Measurements from ENCODE around the gene STAT4.
A peak's percentile ranks its signal among the peaks of the same experiment; 100 is the strongest.

Gene STAT4

DNA sequence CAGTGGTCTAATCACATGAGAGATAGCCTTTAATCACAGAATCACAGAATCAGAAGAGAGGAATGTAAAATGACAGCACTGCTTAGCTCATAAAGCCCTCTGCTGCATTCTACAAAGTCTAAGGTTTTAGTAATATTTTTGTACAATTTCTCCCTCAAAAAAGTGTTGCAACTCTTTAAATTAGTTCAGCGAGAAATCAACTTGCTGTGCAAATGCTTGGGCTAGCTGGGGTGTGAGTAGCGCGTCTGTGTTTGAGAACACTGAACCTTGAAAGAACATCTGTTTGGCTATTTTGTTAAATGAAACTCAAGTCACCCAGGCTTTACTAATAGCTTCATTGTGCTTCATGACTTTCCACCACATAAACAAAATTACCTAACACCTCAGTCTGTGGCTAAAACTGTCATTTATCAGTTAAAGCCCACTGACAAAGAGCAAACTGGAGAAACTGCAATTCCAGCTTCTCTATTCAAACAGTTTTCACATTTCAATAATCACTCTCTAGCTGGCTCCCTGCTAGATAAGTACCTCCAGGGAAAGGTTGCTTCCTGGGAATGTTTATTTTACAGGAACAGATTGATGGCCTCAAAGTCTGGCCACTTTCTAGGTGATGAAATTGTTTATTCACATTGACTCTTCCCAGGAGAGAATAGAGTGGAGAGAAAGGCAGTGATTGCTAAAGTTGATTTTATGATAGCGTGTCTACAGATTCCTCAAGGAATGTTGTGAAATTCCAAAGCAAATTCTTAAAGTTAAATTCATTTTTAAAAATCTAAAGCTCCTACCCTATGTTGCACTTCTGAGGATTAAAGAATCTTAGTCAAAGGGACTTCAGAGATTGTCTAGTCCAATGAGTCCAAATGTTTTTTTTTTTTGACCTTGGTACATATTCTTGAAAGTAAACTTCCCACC, 100.8 kb downstream of the STAT4 start:
- DNase-seq = no peak

DNA sequence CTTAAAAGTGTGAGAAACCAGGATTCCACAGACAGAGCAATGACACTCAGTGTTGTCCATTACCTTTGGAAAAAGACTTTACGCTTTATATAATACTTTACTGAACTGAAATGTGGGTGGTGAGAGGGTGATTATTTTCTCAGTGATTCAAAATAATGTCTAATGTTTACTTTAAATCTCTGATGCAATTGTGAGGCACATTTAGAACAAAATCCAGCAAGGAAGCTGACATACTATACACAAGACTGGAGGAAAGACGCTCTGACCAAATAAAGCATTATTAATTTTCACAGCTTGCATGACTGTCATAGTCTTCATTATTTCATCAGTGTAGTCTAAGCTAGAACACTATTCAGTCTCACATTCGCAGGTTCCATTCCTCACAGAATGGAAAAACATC, 102.7 kb downstream of the STAT4 start:
- DNase-seq = no peak

DNA sequence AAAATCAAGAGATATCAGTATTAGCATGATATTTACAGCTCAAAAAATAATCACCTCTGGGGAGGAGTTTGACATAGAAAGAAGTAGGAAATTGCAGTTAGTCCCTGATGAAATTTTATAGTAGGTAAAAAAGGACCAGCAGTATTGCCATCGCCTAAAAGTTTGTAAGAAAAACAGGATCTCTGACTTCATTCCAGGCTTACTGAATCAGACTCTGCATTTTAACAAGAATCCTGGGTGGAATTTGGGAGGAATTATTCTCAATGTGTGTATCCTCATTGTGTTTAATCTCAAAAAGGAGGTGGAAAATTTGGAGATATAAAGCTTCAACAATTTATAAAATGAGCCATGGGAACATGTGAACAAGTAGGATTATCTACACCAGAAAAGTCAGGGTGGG, 105.7 kb downstream of the STAT4 start:
- DNase-seq = no peak

DNA sequence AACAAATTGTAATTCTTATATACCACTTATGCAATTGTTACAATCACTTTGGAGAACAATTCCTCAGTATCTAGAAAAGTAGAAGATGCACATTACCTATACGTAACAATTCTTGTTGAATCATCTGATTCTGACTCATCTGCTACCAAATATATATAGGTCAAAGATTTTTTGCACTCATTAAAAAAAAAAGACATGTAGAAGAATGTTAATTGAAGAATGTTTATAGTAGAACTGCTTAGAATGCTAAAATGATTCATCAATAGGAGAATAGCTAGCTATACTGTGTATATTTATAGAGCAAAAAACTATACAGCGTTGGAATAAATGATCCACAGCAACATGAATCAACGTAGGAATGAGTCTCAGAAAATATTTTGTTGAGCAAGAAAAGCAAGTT, 107.4 kb downstream of the STAT4 start:
- no peak for DNase-seq

DNA sequence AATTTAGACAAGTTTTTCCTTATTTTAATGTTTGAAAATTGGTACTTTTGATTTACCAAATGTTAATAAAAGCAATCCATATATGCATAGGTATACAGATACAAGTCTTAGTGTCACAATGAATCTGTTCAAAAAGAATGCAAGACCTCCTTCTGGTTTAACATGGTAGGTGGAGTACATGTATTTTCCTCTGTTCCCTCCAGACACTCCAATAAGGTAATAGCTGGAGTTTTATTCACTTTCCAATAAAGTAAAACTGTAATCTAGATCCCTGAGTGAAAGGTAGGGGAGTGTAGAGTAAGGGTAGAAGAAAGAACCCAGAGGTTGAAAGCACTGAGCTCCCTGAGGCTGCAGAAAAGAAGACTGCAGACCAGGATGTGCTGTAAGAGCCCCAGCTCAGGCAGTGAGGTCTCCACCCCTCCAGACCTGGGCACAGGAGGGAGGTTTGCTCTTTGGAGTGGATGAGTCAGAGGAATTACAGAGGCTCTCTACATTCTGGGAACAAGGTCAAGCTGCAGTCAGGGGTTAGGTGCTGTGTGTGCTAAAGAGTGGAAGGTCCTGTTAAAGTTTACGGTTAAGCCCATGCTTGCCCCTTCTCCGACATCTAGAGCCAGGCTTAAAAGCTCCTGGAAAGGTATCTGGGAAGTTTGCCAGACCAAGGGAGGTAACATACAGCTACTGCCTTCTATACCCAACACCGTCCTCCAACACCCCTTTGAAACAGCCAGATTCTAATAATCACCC, 109.2 kb downstream of the STAT4 start:
- no peak for DNase-seq

DNA sequence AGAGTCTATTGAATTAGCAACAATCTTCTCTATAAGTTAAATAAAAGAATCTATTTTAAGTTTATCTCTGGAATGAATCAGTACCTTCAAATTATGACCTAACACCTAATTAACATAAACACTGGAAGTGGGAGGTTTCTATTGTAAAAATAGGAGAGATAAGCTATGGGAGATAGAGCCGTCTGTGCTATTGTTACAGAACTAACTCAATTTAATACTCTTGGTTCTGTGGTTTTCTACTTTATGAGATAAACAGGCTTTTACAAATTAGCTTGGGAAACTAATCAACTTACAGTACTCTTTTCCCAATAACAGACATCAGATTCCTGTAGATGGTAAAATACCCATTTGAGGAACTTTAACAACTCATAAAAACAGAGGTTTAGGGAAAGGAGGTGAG, 111.2 kb downstream of the STAT4 start:
- no peak for DNase-seq

DNA sequence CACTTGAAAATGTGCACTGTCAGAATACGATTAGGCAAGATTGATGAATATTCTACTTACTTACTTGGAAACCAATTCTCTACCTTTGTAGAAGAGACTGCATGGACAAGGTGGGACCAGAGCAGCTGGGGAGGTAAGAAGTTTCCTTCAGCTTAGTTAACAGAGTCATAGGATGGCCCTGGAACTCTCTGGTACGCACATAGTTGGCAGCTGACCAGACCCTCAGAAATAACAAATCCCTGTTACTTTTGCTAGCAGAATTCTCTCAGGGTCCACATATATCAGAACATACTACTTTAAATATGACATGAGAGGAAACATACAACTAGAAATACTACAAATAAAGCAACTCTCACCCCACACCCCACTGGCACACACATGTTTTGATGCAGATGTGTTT, 112.1 kb downstream of the STAT4 start:
- DNase-seq = no peak

DNA sequence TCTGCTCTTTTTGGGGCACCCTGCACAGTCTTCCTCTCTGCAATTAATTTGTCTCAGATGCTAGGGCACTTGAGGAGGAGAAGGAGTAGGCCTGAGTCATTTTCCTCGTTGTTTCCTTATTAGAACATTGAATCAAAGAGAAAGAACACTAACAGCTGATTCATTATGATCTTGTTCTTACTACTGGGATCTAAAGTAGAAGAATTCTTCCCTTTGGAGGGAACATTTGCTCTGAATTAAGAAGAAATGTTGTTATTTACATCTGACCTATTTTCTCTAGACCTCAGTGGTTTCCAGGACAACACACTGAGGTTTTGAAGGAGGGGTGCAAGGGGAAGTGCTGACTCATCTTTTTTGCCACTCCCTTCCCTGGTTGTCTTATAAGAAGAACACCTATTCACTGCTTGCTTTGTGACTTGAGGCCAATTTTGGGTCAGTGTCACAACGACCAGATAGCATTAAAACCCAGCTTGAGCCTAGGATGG, 112.5 kb downstream of the STAT4 start:
- peak in 1 of 56 donors; percentile 1 for DNase-seq

DNA sequence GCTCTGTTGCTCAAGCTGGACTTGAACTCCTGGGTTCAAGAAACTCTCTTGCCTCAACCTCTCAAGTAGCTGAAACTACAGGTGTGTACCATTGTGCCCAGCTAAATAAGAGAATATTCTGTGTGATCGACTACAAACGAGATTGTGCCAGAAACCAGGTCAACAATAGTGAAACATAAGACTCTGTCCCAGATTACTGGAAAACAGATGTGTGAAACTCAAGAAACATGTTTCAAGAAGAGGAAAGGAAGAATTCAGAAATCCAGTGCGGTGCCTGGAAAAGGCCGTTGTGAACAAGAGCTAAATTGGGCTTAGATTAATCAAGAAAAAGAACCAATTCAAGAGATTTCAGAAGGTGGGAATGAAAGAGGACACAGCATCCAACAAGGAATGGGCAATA, 113.4 kb downstream of the STAT4 start:
- no peak for DNase-seq

DNA sequence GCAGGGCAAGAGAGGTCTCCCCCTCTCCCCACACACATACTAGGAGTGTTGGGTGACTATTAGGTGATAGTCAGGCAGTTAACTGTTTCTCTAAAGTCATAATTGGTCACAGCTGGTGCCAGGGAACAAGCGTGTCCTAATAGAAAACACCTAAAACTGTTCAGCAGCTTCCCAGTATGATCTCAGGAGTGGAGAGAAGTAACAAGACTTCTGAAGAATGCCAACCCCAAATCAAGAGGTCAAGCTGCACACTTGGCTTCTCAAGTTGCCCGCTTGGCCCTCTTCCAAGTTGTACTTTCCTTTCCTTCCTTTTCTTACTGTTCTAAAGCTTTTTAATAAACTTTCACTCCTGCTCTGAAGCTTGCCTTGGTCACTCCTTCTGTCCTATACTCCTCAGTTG, 114.4 kb downstream of the STAT4 start:
- no peak for DNase-seq

DNA sequence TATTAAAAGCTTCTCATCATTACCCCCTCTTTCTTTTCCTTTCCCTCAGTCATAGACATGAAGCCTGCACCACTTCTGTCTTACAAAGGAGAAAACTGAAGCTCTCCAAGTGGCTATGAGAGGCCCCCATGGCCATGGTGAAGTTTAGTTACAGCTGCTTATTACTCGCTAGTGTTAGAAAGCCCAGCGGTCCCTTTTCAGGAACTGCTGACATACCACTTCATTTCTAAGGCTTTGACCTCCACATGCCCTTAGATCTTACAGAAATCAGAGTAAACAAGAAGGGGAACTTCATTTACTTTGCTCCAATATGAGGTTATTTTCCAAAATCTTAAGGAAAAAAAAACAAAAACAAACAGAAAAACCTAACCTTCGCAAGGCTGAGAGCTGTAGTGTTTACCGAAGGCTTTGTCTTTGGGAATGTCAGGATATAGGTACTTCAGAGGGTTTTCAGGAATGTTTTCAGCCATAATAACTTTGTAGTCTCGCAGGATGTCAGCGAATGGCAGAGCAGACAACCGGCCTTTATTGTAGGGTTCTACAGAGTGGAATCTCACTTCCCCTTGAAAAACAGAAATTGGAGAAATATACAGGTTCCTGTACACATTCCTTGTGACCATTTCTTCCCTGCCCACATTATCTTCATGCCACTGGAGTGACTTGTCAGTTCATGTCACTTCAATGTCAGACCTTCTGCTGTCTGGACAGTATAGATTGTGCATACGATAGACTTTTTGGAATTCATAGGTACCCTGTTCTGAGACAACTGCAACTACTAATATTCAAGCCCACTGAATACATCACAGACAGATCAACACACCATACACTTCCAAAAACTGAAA, 118.0 kb downstream of the STAT4 start:
- no peak for DNase-seq

DNA sequence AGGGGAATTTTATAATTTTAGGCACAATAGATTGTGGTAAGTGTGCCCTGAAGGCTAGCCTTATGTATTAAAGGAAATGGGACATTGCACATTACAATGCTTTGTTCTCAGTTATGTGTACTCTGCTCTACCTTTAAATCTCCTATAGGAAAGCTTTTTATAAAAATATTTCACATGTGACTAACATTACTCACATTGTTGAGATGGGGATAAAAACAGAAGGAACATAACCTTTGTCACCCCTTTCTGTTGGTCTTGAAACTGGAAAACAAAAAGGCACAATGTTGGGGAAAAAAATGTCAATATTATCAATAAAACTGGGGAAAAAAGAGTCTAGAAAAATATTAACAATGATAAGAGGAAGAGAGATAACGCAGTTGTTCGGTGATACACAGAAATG, 119.5 kb downstream of the STAT4 start:
- DNase-seq = no peak

DNA sequence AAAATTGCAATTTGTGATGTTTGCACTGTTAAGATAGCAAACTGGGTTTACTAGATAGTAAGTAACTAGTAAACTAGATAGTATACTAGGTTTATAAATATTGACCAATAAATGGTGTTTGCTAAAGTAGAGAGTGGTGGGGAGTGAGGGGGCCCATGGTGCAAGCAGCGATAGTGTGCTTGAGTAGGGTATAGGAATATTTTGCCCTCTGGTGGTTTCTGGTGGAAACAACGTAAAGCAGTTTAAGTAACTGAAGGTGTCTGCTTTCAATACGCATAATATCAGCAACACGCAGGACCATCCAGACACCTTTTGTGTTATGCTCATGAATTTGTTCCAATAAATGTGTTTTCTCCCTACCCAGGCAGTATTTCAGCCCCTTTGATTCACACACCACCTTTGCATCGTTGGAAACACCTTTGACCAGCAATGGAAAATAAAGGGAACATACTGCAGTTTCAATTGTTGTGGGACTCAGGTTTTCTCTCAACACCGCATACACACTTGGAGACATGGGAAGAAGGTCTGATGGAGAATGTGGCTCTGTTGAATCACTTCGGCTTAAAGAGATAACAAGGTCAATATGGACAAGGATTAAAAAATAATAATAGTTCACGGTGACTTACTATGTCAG, 120.2 kb downstream of the STAT4 start:
- DNase-seq = no peak

DNA sequence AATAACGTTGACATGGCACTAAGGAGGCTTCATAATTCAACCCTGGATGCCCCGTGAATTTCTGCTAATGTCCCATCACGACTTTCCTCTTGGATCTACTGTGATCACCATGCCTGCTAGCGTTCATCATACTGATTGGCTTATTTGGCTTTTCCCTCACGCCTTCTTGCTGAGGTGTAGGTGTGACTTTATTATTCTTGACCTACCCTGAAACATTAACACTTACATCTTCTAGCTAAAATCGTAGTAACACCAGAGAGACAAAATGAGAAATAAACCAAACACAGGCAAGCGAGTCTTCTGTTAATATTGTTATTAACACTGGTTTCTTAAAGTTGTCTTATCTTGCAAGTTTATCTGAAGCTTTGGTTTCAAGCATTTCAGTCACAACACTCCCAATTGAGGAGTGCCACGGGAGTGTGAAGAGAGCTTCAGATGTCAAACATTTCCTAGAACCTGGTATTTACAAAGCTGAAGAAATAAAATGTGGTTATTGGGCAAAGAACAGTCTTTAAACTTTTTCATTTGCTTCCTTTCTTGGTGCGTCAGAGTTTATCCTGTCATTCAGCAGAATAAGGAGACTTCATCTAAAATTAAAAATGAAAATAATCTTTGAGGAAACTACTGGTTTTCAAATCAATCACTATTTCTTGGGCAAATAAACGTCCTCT, 121.4 kb downstream of the STAT4 start:
- DNase-seq = no peak

DNA sequence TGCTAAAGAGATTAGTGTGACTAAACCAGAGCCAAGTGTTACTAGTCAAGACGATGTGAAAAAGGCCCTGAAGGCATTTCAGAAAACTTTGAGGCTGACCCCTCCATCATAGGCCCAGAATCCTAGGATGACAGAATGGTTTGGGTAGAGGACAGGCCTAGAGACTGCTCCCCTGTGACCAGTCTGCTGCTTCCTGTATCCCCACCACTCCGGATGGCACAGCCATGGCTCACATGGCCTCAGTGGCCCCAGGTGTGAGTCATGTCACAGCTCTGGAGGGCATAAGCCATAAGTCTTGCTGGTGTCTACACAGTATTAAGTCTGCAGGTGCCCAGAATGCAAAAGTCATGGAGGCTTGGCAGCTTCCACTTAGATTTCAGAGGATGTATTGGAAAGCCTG, 124.4 kb downstream of the STAT4 start:
- no peak for DNase-seq

DNA sequence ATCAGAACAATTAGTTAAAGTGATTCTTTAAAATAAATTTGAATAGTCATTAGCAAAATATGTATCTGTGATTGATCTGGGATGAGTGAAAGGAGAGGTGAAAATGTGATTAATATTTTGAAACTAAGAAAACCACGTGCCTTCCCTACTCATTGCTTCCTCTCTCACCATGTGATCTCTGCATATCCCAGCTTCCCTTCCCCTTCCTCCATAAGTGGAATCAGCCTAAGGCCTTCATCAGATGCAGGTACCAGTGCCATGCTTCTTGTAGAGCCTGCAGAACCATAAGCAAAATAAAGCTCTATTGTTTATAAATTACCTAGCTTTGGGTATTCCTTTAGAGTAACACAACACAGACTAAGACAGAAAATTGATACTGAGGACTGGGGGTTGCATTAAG, 125.7 kb downstream of the STAT4 start:
- DNase-seq = no peak

DNA sequence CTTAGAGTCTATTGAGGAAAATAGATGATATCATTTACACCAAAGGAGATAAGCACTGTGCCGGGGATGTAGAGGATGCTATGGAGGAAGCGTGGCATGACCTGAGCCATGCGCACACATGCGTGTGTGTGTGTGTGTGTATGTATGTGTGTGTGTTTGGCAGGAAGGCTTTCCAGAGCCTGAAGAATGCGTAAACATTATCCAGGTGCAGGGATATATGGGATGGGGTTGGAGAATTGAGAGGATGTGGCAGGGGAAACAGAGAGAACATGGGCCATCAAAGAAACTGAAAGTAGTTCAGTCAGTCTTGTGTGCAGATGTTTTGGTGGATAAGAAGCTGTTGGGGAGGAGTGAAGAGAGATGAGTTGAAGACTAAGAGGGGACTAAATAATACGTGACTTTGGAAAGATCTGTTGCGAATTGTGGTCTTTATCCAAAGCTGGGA, 127.5 kb downstream of the STAT4 start:
- DNase-seq = no peak

DNA sequence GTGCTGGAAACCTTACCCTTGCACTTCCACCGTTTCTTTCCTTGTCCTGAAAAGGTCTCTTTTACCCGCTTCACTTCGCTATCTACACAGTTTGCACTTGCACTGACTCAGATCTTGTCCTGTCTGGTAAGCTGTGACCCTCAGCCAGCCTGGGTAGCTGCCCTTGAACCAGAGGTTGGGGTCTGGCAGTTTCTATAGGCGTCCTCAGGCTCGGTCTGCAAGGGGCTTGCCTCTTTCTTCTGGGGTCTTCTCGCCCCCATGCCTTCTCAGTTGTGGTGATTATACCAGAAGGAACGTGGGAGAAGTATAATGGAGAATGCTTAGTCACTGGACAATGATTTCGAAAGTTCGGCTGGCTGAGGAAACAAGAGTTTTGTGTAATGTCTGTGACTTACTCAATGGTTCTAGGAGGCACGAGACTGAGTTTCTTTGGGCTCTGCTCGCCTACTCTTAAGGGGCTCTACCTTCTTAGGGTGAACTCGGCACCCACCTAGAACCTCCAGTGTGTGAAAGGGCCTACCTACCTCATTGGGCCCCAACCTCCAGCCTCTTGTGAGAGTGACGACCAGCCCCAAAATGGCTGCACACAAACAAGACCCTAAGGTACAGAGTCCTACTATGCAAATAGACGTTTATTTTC, 129.9 kb downstream of the STAT4 start:
- DNase-seq = peak in 10 of 56 donors; percentile 15 to 71 (median 48)

DNA sequence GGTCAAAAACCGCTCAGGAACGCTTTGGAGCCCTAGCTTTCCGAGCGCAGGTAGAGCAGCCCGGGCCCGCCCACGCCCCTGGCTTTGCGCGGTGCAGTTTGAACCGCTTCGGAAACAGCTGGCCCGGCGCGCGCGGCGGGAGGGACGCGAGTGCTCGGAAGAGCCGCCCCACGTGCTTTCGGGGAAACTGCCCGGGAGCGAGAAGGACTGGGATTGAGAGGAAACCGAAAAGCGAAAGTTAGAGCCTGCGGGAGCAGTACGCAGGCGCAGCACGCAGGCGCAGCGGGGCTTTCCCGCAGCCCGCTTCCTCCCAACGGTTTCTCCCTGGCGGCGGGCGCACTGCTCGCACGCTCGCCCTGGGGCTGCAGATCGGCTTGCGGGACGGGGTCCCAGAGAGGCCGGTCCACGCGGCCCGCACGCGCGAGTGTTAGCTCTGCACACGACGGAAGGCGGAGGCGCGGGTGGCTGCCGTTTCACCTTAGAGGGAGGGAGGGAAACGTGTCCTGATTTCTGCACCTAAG, 130.5 kb downstream of the STAT4 start:
- peak; percentile 40 to 98 (median 90) for DNase-seq

DNA sequence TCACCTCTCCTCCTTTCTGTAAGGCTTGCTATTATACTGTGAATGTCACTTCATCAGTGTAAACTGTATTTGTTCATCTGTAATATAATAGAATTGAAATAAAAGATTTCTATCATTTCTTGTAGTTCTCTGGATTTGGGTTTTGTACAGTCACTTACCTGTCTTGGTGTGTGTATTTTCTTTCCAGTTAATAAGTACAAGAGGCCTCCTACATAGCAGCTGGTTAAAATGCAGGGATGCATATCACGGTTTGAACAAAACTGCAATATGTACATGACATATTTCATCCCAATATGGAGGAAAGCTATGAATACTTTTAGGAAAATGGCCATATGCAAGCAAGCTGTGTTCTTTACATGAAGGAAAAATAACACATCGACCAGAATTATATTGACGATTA, 131.4 kb downstream of the STAT4 start:
- DNase-seq = no peak

Data from nucleus accumbens (tissue), 56 donors.